ENCODE data around the gene R3HDM1. TPM values are rescaled to one million over a fixed set of nuclear protein-coding genes. Genes with fewer than 3 reads are reported as not detected.
A peak's percentile ranks its signal among the peaks of the same experiment; 100 is the strongest.

R3HDM1 gene
- total and polyA plus RNA-seq, 2 of the 4 experiments (the other 2 are of a cell fraction), result 5.9 to 38.1 TPM

GRCh38 chr2:135741395-135742324, 210.4 kb downstream of the R3HDM1 start, which contains the start of gene UBXN4:
Gene UBXN4, plus strand, starts transcription at chr2:135741855. Its CDS starts 75 bp downstream, at chr2:135741930.
- H2BK5ac ChIP-seq (ENCODE audit: low read depth, low read length, poor library complexity, severe bottlenecking), result peak within 1 kb of the TSS; percentile 97
- peak within 1 kb of the TSS; percentile 53 for H3K18ac ChIP-seq (ENCODE audit: low read depth, low read length)
- 0% methylated on average over 39 of the region's 93 CpGs; no CpG with 5 or more reads in 1 of the 2 experiments for WGBS, 2 experiments (ENCODE audit: extremely low coverage in 2 of 2, insufficient read length in 1 of 2)
- peak within 1 kb of the TSS; percentile 98 for H3K4ac ChIP-seq (ENCODE audit: low read depth, low read length)
- peak within 1 kb of the TSS; percentile 65 for H2BK20ac ChIP-seq (ENCODE audit: low read depth, low read length)
- peaks cover 3% of the 10 kb centered on the region for H3K36me3 ChIP-seq (ENCODE audit: control insufficient read depth, insufficient read depth, low read length)
- BruUV-seq (replicated peaks), result no TSS peak
- H3K4me1 ChIP-seq (ENCODE audit: control insufficient read depth, insufficient read depth, low read length), result peaks cover 8% of the 10 kb centered on the region
- H3K79me1 ChIP-seq (ENCODE audit: low read depth in 1 of 2, low read length in 2 of 2), result peaks cover 7 to 21% of the 10 kb centered on the region in 2 experiments; a peak in 3 of 4 replicates
- no peaks in the 10 kb centered on the region for H3K9me3 ChIP-seq (ENCODE audit: control insufficient read depth, insufficient read depth, low read length)
- intact Hi-C loops (cut with micrococcal nuclease), result loop anchor here (5.0 kb wide), 1 partner anchor 689 kb away; the partner anchor contains the start of gene RAB3GAP1
- in situ Hi-C loops (cut with MboI; ENCODE audit: low sequenced_read_pairs), result no loop called here
- H4K5ac ChIP-seq (ENCODE audit: low read depth, low read length), result peak within 1 kb of the TSS; percentile 79
- peak within 1 kb of the TSS; percentile 64 to 99 for H4K8ac ChIP-seq (ENCODE audit: low read depth in 2 of 2, low read length in 2 of 2)
- peak within 1 kb of the TSS; percentile 86 for H4K91ac ChIP-seq (ENCODE audit: insufficient read depth, low read depth, low read length)
- H3K14ac ChIP-seq (replicated peaks; ENCODE audit: low read depth, low read length), result peak within 1 kb of the TSS; percentile 98
- H3K9ac ChIP-seq (ENCODE audit: low read depth, low read length), result peak within 1 kb of the TSS; percentile 100
- peaks cover 25% of the 10 kb centered on the region; the same call in 1 of the 2 replicates for H4K20me1 ChIP-seq (ENCODE audit: insufficient read depth, low read length)
- no peaks in the 10 kb centered on the region for H3K27me3 ChIP-seq (ENCODE audit: control insufficient read depth, insufficient read depth, low read length)
- H3K4me3 ChIP-seq (ENCODE audit: insufficient read depth, low read depth, low read length), result peak within 1 kb of the TSS; percentile 83
- TF ChIP-seq MXI1 (IDR thresholded peaks at IDR 0.05; ENCODE audit: borderline replicate concordance, low read depth, low read length) (peak; percentile 83; the same call in 1 of the 2 replicates), MAZ (IDR thresholded peaks at IDR 0.05; ENCODE audit: borderline replicate concordance, low read depth, low read length) (peak; percentile 97), NFE2L2 (IDR thresholded peaks at IDR 0.05; ENCODE audit: low read depth, low read length) (no peak), MAFK (IDR thresholded peaks at IDR 0.05; ENCODE audit: low read depth, low read length) (no peak), BHLHE40 (IDR thresholded peaks at IDR 0.05; ENCODE audit: low read depth, low read length) (peak; percentile 75), POLR2A (IDR thresholded peaks at IDR 0.05; ENCODE audit: low read depth, low read length) (peak; percentile 94), CTCF (conservative IDR thresholded peaks at IDR 0.05; ENCODE audit: low read depth, low read length) (peak; percentile 54), FOS (IDR thresholded peaks at IDR 0.05; ENCODE audit: low read depth, low read length) (peak; percentile 88)
- ChIA-PET CTCF (interaction anchor here (0.5 to 1.7 kb wide), 4 partner anchors 9 to 740 kb away, joined by 3 to 6 read pairs (median 4); no protein-coding TSS in a partner anchor), POLR2A (ENCODE audit: unreplicated experiment) (interaction anchor here (0.6 to 1.0 kb wide), 2 partner anchors 15 to 95 kb away, joined by 3 read pairs; partner anchors contain the start of gene LCT)
- H3K56ac ChIP-seq (ENCODE audit: extremely low read depth, insufficient read depth, low read length), result peak within 1 kb of the TSS; percentile 82
- H2BK120ac ChIP-seq (ENCODE audit: low read depth, low read length), result peak within 1 kb of the TSS; percentile 85
- H3K23ac ChIP-seq (ENCODE audit: low read depth, low read length), result peak within 1 kb of the TSS; percentile 95
- H3K27ac ChIP-seq (ENCODE audit: insufficient read depth, low read length), result peak within 1 kb of the TSS; percentile 100
- H3K9me1 ChIP-seq (ENCODE audit: insufficient read depth, low read length), result peaks cover 3% of the 10 kb centered on the region; the same call in 1 of the 2 replicates
- H3K4me2 ChIP-seq (ENCODE audit: low read depth, low read length), result peak within 1 kb of the TSS; percentile 48; the same call in 1 of the 2 replicates
- dilution Hi-C loops (cut with HindIII; ENCODE audit: low sequenced_read_pairs, unreplicated experiment), result no loop called here
- peak within 1 kb of the TSS; percentile 1; the same call in 1 of the 3 replicates for H2BK15ac ChIP-seq (ENCODE audit: low read depth, low read length)
- H2AK5ac ChIP-seq (ENCODE audit: low read depth, low read length), result peak within 1 kb of the TSS; percentile 88; the same call in 1 of the 2 replicates
- peak within 1 kb of the TSS; percentile 96 for H2AK9ac ChIP-seq (replicated peaks; ENCODE audit: low read depth, low read length, poor library complexity)
- H2AFZ ChIP-seq (replicated peaks; ENCODE audit: low read length, poor library complexity), result peak within 1 kb of the TSS; percentile 95
- ATAC-seq (ENCODE audit: low read depth), result peak; percentile 90
- DNase-seq, result peak; percentile 99
